HG03354 (cell line): ENCODE measurements around the gene LSAMP.

Source experiments
- ATAC-seq: cut with Tn5 transposase; IDR thresholded peaks from one replicate; pipeline ENCODE4 v1.9.1; 2021; ENCODE audit warnings: mild to moderate bottlenecking; ENCODE audit not compliant: unreplicated experiment, poor library complexity, severe bottlenecking

The LSAMP gene

GRCh38 chr3:116190095-116190494, 255.2 kb downstream of the LSAMP start:
- no peak for ATAC-seq

- no peak for ATAC-seq
Observed at GRCh38 chr3:116188231-116188785, 257.0 kb downstream of the LSAMP start.

GRCh38 chr3:116186049-116186448, 259.2 kb downstream of the LSAMP start:
- no peak for ATAC-seq

- no peak for ATAC-seq
Observed at GRCh38 chr3:116181159-116181558, 264.1 kb downstream of the LSAMP start.

- no peak for ATAC-seq
Observed at GRCh38 chr3:116179091-116179490, 266.2 kb downstream of the LSAMP start.

DNA sequence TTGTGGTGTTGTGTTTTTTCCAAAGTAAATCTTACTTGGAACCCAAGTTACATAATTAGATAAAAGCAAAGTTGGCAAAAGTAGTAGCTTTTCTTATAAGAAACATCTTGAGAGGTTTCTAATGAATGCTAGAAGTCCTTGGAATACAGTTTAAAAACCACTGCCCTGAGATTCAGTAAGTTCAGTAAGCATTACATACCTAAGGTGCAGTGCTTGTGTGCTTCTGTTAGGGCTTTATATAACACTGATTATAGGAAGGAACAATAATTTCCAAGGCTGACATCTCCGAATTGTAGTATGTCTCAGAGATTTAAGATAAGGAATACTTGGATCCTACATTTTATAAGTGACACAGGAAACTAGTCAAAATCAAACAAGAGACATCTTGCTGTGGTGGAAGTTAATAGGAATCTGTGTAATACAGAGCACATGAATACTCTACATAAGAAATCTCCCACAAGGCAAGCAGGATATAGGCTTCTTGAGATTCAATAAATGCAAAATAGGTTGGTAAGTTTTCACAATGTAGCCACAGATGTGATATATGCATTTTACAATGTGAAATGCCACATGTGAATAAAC, 268.2 kb downstream of the LSAMP start:
- ATAC-seq: no peak

DNA sequence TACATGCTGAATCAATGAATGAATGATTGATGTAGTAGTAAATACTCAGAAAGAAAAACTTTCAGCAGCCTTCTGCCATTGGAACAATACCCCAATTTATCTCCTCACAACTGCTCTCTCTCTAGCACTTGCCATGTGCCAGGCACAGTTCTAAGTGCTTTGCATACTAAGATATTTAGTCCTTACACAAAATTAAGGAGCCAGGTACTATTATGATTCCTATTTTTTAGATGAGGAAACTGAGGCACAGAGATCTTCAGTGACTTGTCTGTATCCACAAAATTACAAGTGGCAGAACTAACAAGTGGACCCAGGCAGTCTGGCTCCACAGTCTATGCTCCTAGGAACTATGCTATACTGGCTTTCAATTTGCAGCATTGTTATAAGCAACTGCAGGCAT, 279.2 kb downstream of the LSAMP start:
- ATAC-seq: no peak

GRCh38 chr3:116165641-116166040, 279.6 kb downstream of the LSAMP start:
- no peak for ATAC-seq

DNA sequence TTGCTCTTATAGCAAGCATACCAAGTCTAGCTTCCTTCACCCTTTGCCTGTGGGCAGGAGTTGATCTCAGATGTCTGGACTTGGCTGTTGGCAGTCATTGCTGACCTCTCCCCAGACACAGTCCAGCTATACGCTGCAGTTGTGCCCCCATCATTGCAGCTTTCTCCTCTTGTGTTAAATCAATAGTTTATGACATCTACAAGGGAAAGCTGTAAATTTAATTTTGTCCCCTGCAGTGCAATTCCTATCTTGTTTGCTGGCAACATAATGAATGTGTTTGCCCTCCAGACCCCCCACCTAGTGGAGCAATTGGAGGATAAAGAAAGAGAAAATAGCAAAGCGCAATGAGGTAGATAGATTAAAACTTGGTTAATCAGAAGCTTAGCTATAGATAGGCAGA, 280.2 kb downstream of the LSAMP start:
- ATAC-seq: no peak

DNA sequence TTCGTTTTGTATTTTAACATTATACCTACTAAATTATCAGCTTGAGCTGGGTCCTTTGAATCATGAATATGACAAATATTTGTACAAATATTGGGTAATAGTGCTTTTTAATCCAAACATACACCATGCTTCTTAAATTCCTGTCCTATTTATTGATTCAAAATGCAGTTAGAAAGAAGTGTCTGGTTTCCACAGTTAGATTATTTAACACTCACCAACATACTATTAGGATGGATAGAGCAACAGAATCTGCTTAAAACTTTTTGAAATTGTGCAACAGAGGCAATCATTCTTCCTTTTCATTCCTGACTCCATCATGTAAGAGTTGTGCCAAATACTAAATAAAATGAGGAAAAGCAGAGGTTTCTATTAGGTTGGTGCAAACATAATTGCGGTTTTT, 281.2 kb downstream of the LSAMP start:
- ATAC-seq: no peak

- ATAC-seq: no peak
Observed at GRCh38 chr3:116161575-116162525, 283.4 kb downstream of the LSAMP start.

DNA sequence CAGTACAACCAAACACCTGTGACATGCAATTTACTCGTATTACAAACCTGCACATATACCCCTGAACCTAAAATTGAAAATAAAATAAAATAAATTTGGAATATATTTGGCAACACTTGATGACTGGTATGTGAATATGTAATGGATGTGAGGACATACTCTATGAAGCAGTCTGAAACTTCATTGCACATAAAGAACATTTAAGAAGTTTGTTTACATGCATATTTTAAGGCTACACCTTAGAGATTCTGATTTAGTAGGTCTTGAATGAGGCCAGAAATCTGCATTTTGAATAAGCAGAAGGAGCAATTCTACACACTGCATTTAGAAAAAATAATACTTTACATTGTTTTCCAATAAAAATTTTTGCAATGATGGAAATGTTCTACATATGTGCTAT, 284.7 kb downstream of the LSAMP start:
- no peak for ATAC-seq

- no peak for ATAC-seq
Observed at GRCh38 chr3:116155841-116156240, 289.4 kb downstream of the LSAMP start.

GRCh38 chr3:116154389-116154788, 290.9 kb downstream of the LSAMP start:
- no peak for ATAC-seq

GRCh38 chr3:116153174-116153573, 292.1 kb downstream of the LSAMP start:
- ATAC-seq: no peak

DNA sequence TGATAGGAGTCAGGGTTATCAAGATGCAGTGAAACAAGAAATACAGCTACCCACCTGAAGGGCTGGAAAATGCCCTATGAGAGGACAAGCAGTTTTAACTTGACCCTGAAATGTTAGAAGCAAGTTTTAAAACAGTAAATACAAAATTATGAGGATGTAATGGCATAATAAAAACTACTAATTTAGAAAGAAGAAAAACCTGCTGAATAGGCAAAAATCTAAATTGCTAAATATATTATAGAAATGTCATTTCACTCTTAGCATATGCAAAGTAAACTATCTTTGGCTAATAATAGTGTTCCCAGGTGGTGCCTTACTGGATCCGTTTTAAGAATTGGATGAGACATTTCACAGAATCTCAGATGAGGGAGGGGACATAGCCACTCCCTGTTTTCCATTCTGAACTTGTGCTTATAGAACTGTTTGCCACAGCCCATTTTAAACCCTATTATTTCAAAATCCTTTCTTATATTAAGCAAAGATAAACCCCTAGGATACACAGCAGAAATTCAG, 294.6 kb downstream of the LSAMP start:
- ATAC-seq: no peak

DNA sequence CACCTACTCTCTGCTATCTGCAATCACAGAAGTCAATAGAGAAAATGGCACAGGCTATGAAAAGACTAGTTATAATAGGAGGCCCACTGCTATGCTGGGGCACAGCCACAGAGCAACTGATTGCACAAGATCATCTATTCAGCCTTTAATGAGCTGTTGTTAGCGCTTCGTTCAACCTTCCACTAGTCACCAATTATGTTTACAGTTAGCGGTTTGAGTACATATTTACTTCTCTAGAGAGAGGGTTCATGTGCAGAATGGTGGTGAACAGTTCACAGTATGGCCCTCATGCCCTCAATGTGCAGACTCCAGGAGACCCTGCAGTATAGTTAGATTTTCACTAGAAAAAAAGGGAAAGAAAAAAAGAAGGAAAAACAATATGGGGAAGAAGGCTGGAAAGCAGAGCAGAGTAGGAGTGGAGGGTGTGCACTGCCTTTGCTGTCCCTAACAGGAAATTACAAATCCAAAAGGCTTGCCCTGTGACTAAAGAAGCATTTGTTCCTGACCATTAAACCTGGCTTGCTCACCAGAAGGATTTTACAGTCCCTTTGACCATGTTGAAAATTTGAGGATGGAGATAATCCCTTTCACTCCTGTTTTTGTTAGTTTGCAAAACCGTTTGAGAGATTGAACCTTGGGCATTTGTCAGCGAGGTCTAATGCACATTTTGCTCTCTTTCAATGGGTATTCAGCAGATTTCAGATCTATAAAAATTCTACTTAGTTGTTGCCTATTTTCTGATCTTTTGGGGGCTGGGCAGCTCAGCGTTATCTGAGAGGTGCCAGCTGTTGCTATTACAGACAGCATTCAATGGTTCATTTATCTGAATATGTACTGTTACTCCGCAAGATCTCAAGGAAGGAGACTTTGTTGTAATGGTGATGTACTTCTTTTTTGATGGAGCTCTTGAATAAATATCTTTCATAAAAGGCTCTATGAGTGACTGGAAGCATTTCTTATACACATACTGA, 296.1 kb downstream of the LSAMP start:
- ATAC-seq: no peak

- no peak for ATAC-seq
Observed at GRCh38 chr3:116145613-116146012, 299.7 kb downstream of the LSAMP start.

DNA sequence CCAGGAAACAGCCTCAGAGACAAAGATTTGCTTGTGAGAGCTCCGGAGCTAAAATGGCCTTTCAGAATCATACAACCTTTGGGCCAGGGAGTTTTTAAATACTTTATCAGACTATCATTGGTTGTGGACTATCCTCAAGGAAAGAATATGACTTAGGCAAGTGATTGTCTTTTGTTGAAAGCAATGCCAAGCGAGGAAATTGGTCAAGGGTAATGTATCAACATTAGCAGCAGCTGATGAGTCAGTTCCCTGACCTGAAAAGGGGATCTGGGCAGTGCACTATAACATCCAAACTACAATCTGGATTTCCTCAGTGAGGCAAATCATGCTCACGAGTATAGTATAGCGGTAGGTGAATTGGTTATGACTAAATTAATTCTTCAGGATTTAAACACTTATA, 303.6 kb downstream of the LSAMP start:
- ATAC-seq: no peak
